Fibroblast of skin of left quadriceps (primary cell): ENCODE results near the gene PIGS.
"Not testable (repeated sequence)": the region's sequence is repeated elsewhere in the genome, so short reads cannot be mapped to it uniquely, and the experiment has no call there.

ENCODE experiments used
- DNase-seq, 2 experiments: peaks; one replicate each; pipeline ENCODE4 v3.0.0-alpha.2; 2013; ENCODE audit warnings: low read depth in 2 of 2

PIGS gene

GRCh38 chr17:28578246-28579195 lies 7.2 kb upstream of the PIGS start:
- no peak for DNase-seq

- no peak for DNase-seq
Measured at GRCh38 chr17:28577466-28577824, 6.1 kb upstream of the PIGS start.

GRCh38 chr17:28576758-28577465 lies 5.6 kb upstream of the PIGS start, which contains the start of gene ALDOC:
TSS of gene ALDOC (minus strand) at chr17:28576895. CDS start at chr17:28575532, 1,363 bp downstream.
- DNase-seq = peak; percentile 78

- not testable (repeated sequence) for DNase-seq
Measured at GRCh38 chr17:28576016-28576415, 4.7 kb upstream of the PIGS start.

GRCh38 chr17:28575126-28575795 lies 3.9 kb upstream of the PIGS start:
- DNase-seq = no peak

- DNase-seq = no peak
Measured at GRCh38 chr17:28574526-28574925, 3.2 kb upstream of the PIGS start.

- no peak for DNase-seq
Measured at GRCh38 chr17:28573966-28574480, 2.7 kb upstream of the PIGS start.

- no peak for DNase-seq
Measured at GRCh38 chr17:28573521-28573920, 2.2 kb upstream of the PIGS start.

GRCh38 chr17:28573040-28573380 lies 1.7 kb upstream of the PIGS start:
- no peak for DNase-seq

GRCh38 chr17:28572259-28573039 lies 1.1 kb upstream of the PIGS start:
- DNase-seq = no peak

GRCh38 chr17:28570716-28571360 lies 486 bp downstream of the PIGS start:
- no peak for DNase-seq

GRCh38 chr17:28569446-28569845 lies 1.9 kb downstream of the PIGS start:
- no peak for DNase-seq

- DNase-seq = no peak
Measured at GRCh38 chr17:28567604-28568003, 3.7 kb downstream of the PIGS start.

- peak; percentile 26 to 29 for DNase-seq
Measured at GRCh38 chr17:28563475-28563874, 7.8 kb downstream of the PIGS start.

GRCh38 chr17:28555022-28555421 lies 16.3 kb downstream of the PIGS start:
- DNase-seq = no peak

- no peak for DNase-seq
Measured at GRCh38 chr17:28554565-28554964, 16.8 kb downstream of the PIGS start.

- DNase-seq = no peak
Measured at GRCh38 chr17:28553000-28553505, 18.3 kb downstream of the PIGS start.

- peak; percentile 28 to 30 for DNase-seq
Measured at GRCh38 chr17:28552176-28552999, 18.9 kb downstream of the PIGS start, which contains the start of gene UNC119. TSS of gene UNC119 (minus strand) at chr17:28552624. CDS start at chr17:28552557, 67 bp downstream.

GRCh38 chr17:28551421-28552175 lies 19.7 kb downstream of the PIGS start:
- DNase-seq = no peak
